ENCODE data around the gene BDKRB2.

Gene BDKRB2

DNA sequence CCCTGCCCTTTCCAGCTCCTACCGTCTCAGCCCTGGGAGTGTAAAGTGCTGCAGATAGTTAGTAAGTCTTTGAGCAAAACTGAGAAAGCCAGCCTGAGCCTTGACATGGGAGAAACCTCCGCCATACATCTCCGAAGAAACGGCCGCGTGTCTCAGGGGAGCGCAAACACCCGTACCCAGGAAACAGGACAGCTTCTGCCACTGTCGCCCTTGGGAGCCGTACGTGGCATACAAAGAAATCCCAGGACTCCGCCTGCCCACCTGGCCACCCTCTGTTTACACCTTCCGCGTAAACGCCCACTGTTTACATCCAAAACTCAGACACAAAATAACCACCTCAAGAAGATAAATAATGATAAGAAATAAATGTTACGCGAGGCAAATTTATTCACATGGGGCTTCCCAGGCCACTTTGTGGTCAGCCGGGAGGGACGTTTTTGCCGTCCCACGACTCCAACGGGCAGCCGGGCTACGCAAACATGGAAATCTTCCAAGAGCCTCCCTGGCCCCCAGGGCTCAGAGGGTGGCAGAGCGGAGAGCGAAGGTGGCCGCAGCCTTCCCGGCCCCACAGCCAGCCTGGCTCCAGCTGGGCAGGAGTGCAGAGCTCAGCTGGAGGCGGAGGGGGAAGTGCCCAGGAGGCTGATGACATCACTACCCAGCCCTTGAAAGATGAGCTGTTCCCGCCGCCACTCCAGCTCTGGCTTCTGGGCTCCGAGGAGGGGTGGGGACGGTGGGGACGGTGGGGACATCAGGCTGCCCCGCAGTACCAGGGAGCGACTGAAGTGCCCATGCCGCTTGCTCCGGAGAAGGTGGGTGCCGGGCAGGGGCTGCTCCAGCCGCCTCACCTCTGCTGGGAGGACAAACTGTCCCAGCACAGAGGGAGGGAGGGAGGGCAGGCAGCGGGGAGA lies at the start of gene BDKRB2:
TSS of gene BDKRB2 (plus strand) at position 689 of the 908 bp plus-strand sequence. CDS start 32,269 bp downstream, outside the sequence.
- ATAC-seq: peak; percentile 48
- DNase-seq: no peak

DNA sequence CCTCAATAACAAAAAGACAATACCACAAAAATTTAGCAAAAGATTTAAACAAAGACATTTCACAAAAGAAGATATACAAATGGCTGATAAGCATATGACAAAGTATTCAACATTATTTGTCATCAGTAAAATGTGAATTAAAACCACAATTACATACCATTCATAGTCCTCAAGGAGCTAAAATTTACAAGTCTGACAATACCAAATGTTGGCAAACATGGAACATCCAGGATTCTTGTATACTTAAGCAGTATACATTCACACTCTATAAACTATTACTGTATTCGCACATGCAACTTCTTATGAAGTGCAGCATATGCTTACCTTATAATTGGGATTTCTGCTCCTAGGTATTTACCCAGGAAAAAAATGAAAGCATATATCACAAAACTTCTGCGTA lies 49.7 kb upstream of the BDKRB2 start:
- no peak for DNase-seq
- ATAC-seq: no peak

DNA sequence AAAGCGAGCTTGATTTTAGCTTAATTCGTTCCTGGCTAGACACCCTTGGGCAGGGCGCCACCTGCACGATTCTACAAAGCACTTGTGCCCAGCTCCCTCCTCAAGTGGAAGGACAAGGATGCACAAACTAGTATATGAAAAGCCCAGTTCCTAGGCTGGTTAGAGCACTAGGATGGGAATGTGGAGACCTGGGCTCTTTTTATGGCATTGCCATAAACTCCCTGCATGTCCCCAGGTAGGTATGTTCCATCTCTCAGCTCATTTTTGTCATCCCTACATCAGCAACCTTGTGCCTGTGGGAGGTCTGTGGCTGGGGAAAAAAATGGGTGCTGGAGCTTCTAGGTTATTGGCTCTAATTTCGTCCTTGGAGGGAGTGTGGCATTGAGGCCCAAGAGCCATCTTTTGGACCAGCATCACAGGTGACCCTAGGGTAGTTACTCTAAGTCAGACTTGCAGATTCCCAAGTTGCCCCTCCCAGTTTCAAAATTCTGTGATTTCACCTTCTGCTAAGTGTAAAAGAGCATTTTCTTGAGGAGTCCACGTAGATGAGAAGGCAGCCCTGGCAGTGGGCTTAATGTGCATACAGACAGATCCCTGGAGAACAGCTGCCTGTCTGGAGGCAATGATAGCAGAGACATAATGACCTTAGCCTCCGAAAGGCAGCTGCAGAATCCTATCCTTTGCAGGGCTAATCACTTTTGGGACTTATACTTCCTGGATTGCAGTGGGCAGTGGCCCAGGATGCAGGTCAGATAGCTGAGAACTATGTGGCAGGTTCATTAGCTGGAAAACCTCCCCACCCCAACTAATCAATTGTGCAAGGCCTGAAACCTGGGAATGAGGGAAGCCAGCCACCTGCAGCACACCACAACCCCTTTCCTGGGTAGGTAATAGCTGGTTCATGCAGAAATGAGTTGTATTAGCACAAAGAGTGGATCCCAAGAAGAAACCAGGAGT lies 47.6 kb upstream of the BDKRB2 start:
- no peak for DNase-seq
- ATAC-seq: no peak

DNA sequence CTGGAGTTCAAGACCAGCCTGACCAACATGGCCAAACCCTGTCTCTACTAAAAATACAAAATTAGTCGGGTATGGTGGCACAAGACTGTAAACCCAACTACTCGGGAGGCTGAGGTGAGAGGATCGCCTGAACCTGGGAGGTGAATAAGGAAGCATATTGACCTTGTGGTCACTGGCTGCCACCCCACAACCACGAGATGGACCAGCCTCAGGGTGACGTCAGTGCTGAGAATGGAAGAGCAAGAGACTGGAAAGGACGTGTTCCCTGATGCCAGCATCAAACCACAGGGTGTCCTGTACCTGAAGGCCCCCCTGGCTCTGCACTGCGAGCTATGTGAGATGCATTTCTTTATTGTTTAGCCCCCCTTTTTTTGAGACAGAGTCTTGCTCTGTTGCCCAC lies 45.9 kb upstream of the BDKRB2 start:
- ATAC-seq (no peak), DNase-seq (no peak)

DNA sequence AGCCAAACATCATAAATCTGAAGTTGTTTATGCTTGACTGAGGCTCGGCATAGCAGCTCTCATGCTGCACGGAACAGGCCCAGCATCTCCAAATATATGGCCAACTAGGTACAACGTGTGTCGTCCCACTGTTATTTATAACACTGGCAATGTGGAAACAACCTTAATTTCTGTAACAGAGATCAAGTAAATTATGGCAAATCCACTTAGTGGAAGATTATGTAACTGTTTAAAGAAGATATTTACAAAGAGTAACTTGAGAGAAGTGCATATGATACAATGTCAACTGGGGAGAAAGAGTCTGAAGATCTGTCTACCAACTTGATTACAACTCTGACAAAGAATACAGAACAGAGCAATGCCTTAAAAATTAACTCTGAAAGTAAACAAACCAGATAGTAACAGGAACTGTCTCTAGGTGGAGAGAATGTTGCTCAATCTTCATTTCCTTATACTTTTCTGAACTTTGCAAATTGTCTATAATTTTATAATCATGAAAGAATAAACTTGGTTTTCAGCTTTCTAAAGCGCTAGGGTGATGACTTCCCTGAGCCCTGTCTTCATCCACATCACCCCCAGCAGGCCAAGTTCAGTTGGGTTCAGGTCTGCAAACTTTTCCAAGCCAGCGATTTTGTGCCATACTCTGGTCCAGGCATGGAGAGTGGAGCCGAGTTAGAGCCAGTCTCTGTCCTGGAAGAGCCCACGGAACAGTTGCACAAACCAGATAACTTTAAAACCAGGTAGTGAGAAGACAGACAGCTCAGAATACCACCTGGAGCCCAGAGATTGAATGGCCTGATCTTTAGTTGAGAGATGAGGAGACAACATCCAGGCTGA lies 44.3 kb upstream of the BDKRB2 start:
- ATAC-seq: no peak
- DNase-seq: no peak

DNA sequence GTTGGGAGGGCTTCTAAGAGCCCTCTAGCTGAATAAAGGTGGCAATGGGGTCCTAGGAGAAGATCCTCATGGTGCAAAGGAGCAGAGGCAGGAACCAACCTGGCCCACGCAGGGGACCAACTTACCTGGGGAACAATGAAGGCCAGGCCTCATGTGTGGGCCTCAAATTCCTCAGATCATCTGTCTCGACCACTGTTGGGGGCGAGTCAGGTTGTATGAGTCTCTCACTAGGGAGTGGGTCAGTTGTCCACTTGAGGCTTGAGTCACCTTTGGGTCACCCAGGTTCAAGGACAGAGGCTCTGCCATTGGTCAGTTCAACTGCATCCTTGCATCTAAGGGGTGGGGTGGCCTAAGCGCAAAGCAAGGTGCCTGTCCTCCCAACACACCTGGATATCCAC lies 43.7 kb upstream of the BDKRB2 start:
- no peak for ATAC-seq
- DNase-seq: no peak

DNA sequence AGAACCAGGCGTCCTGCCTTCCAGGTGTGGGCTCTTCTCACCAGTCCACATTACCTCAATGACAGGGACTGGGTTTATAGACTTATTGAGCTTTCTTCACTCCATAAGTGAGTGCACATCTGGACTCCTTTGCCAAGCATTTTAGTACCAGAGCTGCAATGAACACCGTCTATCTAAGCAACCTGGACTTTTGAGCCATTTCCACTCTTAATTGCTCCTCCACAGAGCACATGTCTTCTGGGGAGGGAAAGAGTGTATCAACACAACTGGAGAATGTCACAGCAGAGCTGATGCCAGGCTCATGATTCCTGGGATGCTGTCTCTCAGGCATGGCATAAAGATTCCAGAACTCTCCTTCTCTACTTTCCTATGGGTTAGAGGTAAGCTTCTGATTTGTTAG lies 43.0 kb upstream of the BDKRB2 start:
- DNase-seq (no peak), ATAC-seq (no peak)

DNA sequence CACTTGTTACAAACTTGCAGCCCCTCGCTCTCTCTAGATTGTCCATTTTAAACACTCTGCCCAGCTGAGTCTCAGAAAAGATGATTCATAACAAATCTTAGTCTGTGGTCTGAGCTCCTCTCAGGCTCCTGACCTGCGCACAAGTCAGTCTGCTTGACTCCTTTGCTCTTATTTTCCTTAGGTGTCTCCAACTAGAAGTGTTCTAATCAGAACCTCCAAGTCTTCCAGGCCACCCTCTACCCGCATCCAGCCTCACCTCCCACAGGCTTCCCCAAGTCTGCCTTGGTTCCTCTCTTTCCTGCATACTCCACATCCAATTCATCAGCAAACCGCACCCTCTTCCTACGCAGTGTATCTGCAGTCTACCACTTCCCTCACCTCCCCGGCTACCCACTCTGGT lies 42.4 kb upstream of the BDKRB2 start:
- ATAC-seq: no peak
- no peak for DNase-seq

DNA sequence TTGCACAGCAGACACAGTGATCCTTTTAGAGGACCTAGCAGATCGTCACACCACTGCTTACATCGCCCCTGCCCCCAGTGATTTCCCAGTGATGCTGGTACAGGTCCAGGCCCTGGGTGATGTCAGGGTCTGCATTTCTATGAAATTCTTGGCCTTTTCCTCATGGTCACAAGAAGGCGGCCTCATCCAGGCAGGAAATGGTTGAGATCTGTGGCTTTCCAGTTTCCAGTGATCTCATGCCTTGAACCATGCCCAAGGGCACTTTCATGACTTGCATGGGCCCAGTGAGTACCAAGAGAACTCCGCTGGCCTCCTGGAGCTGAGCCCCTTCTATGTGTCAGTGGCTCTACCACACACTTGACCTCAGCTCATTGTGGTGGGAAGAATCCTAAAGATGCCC lies 41.9 kb upstream of the BDKRB2 start:
- DNase-seq: no peak
- ATAC-seq: no peak

DNA sequence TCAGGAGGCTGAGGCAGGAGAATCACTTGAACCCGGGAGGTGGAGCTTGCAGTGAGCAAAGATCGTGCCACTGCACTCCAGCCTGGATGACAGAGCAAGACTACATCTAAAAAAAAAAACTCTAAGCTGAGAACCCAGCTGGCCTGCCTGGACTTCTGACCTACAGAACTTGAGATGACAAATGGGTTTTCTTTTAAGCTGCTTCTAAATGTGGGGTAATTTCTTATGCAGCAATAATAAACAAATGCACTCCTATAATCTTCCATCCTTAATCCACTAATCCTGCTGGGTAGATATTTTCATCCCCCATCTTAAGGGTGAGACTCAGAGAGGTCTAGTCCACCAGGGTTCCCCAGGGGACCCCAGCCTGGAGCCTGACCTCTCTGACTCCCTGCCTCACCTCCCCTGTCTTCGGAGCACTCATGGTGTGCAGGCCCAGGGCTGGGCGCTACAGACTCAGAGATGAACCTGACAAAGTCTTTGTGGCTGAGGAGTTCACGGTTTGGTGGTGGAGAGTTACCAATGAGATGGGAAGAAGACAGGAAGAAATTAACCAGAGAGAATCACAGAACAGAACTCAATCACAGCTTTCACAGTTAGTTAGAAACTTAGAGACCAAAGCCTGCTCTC lies 39.7 kb upstream of the BDKRB2 start:
- ATAC-seq: no peak
- DNase-seq: no peak

DNA sequence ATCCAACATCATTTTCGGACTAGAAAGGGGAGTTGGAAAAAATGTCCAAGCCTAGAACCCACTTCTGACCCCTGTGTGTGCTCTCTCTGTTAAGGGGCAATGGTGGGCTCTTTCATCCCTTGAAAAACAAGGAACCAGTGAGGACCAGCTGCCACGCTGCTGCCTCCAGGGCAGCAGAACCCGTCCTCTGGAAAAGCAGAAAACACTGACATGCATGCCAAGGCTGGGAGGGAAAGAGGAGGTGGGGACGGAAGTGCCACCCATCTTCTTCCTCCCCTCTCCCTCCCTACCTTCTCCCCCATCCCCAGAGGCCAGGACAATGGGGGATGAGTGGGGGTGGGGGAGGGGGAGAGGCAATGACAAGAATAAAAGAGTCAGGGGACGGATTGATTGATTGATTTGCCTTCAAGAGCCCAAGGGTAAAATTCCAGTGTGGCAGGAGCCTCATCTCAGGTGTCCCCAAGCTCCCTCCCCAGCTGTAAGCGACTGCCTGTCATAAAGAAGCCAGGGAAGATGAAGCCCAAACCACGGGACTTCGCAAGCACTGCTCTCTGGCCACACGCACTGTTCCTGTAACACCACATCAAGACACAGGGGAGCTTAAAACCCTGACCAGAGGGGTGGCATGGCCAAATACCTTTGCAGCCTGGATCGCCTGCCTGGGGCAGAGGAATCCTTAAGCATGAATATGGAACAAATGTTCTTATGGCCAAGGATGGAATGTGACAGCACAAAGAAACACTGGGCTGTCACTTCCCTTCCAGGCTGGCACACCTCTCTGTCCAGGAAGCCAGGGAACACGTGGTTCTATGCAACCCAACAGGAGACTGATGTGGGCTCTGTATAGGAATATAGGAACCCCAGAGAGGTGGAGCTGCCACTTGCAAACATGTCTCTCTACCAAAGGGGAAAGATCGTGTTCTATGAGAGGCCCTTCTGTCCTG lies 38.9 kb upstream of the BDKRB2 start:
- ATAC-seq: no peak
- no peak for DNase-seq

DNA sequence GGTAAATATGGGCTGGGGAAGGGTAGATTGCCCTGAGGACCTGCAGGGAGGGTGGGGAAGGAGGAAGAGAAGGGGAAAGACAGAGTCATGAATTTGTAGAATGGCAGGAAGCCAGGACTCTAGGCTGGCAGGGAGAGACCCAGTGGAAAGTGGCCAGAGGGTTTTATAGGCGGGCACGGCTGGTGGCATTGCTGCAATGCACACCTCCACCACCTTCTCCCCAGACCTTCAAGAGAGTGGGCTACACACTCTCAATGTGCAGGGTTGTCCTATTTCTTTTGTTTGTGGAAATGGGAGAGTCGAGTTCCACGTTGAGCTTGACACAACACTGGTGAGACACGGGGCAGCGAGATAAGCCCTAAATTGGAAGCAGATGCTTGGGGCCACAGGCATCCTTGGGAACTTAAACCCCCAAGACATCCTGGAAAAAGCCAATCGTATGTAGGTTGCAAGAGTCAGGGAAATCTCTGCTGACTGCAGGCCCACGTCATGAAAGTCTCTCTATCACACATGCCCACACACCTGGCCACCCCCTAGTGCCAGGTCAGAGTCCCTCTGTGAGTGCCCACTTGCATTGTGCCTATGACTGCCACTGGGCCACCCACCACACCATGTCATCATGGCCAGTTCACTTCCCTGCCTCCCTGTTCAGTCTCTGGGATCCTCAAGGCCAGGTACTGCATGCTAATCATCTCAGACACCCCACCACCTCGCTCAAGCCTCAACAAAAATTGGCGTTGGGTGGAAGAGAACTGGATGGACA lies 38.0 kb upstream of the BDKRB2 start:
- DNase-seq: no peak
- ATAC-seq: no peak

DNA sequence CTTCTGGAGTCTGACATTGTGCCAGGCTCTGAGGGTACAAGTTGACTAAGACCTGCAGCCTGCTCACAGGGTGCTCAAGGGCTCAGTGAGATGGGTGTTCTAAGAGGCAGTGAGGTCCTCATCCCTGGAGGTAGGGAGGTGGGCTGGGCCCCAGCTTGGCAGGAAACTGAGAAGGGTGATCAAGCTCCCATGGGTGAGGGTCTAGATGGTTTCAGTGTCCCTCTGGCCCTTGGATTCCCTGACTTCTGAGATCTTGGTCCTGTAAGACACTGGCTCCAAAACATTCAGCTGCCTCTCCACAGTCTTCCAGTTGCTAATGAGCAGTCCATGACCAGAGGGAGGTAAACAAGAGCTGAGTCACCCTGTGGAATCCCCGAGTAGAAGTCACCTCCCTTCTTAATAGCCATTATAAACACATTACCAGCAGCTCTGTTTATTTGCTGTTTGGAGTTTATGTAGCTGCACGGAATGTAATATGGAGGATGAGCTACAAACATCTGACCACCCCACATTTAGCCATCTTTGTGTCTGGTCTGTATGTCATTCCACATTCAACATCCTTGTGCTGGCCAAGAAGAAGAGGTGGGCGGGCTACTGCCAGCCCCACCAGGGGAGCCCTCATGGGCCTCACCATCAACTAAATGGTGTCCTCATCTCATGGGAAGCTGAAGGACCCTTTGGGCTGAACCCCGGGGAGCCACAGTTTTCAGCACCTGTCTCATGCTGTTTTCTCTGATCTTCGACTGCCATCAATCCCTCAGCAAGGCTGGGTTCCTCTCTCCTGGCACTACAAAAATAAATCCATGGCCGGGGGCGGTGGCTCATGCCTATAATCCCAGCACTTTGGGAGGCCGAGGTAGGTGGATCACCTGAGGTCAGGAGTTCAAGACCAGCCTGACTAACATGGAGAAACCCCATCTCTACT lies 37.2 kb upstream of the BDKRB2 start:
- DNase-seq (no peak), ATAC-seq (no peak)

DNA sequence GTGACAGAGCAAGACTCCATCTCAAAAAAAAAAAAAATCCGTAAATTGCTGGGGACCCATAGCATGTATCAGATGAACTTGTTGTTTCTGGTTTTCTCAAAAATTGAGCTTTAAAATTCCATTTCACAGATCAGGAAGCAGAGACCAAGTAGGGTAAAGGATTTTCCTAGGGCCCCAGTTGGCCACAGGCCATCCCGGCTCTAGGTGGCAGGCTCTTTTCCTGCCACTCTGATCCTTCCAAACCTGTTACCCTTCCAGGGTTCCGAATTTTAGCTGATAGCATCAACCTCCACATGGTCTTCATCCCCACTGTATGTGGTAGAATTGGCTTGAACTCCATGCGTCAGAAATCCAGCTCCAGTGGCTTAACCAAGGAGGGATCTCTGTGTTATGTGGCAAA lies 36.1 kb upstream of the BDKRB2 start:
- ATAC-seq (no peak), DNase-seq (no peak)

DNA sequence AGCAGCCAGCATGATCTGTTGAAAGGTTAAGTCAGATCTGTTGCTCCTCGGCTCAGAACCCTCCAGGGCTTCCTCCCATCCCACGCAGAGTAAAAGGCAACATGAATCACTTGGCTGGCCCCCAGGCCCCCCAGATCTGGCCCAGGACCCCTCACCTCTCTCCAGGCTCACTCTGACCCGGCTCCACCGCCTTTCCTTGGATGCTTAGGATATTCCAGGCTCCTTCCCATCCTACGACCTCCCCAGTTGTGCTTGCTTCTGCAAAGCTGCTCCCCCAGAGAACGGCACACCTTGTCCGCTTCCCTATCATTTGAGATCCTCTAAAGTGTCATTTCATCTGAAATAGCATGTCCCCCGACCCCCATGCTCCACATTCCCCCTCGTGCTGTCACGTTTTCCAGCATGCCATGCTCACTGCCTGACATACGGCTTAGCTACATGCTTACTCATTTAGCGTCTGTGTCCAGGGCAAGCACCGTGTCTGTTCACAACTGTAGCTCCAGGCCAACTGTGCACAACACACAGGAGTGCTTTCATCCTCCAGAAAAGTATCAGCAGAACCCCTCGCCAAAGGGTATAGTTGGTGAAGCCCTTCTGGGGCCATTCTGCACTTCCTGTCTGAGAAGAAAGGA lies 33.6 kb upstream of the BDKRB2 start:
- ATAC-seq (no peak), DNase-seq (no peak)

DNA sequence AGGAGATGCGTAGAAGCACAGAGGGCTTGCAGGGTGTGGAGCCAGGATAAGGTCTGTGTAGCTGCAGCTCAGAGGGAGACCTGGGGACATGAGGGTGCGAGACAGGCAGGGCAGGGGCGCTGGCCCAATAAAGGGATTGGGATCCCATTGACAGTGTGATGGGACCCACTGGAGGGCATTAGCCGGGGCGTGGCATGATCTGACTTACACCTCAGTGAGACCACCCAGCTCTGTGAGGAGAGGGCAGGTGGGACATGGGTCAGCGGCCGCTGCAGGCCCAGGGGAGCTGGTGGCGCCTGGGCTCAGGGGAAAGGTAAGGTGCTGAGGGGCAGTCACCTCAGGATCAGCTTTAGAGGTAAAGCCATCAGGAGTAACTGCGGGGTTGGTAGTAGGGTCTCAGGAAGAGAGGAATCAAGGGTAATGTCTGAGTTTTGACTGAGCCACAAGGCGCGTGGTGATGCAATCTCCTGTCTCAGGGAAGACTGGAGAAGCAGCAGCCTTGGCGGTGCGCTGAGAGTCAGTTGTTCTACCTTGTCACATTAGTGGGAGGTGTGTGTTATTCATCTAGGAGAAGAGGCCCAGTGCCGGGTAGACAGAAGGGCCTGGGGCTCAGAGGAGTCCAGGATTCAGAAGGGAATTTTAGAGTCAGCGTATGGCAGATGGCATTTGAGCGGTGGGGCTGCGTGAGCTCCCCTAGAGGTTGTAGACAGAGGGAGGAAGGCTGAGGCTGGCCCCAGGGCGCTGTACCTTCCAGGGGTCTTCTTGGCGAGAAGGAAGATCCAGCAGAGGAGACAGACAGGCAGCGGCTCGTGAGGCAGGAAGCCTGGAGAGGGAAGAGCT lies 30.8 kb upstream of the BDKRB2 start:
- ATAC-seq: no peak
- no peak for DNase-seq

DNA sequence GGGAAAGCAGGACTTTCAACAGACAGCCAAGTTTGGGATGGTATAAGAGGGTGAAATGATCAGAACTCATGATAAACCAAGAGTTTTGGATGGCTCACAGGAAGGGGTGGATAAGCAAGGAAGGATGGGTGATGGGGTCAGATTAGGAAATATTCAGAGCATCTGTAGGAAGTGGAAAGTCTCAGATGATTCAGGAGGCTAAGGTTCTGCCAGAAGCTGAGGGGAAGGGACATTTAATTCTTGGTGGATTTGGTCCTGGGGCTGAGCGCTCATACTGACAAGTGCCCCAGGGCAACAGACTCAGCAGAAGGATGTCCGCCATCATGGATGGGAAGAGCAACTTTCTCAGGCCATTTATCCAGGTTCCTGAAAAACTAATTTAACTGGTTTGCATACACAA lies 28.4 kb upstream of the BDKRB2 start:
- DNase-seq: no peak
- no peak for ATAC-seq
